Stimulated activated CD4-positive, alpha-beta T cell treated with anti-CD3 and anti-CD28 coated beads, Interleukin-1b, Interleukin-23, amount 100 ng/mL, for 1 hour (primary cell): ENCODE results near the gene SIX3.

Experiments used
- DNase-seq, 2 donors: peaks; one replicate each; pipeline ENCODE4 v3.0.0-alpha.2; 2020; ENCODE audit warnings: low read depth in 2 of 2

Gene SIX3

GRCh38 chr2:44931198-44931780 is 10.2 kb upstream of the SIX3 start:
- DNase-seq = no peak

- no peak for DNase-seq
Observed at GRCh38 chr2:44932079-44932478, 9.4 kb upstream of the SIX3 start.

DNA sequence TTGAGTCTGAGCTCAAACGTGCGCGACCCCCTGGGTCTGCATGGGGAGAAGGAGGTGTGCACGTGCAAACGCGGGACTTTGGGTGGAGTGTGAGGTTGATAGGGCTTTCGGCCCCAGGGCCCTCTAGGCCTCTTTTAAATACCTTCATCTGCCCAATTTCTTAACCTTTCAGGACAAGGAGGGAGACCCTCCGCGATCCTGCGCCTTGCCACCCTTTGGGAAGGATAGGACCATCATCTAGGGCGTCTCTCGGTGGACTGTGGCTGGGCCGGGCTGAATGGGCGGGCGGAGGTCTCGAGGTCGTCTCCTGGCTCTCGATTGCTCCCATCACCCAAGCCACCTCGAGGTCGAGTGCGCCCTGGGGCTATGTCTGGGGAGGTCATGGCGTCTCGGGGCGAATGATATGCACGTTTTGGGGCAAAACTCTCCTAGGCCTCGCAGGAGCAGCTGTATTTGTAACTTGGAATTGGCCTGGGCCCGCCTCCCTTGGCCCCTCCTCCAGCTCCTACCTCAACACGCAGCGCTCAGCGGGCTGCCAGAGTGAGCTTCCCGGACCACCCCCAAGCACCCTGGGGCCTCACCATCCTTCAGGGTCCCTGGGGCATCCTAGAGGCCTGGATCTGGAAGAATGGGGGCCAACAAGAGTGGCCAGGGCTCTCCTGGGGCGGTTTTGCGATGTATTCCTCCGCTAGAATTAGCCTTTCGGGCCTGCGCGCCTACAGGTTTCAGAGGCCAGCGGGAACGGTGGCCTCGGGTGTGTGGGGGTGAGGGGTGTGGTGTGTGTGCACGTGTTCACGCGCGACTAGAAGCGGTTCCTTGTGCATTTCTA is 8.7 kb upstream of the SIX3 start:
- DNase-seq = no peak

DNA sequence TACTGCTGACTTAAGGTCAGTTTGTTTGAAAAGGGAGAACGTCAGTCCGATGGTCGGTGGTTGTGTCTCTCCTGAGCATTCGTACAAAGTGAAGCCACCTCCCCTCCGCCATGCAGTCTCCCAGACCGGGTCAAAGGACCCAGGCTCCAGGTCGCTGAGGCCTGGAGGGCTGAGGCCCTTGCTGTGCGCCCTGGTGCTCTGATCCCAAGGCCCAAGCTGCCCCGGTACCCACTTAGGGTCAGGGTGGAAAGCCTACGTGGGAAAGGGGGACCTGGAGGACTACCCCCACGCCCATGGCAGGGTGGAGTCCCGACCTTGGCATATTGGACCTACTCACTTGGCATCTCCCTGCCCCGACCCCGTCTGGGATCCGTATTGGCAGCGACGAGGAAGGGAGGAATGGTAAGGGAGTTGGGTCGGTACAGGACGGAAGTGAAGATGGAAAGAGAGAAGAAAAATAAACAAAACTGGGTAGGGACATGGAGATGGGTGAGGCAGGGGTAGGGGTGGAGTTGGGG is 8.0 kb upstream of the SIX3 start:
- no peak for DNase-seq

DNA sequence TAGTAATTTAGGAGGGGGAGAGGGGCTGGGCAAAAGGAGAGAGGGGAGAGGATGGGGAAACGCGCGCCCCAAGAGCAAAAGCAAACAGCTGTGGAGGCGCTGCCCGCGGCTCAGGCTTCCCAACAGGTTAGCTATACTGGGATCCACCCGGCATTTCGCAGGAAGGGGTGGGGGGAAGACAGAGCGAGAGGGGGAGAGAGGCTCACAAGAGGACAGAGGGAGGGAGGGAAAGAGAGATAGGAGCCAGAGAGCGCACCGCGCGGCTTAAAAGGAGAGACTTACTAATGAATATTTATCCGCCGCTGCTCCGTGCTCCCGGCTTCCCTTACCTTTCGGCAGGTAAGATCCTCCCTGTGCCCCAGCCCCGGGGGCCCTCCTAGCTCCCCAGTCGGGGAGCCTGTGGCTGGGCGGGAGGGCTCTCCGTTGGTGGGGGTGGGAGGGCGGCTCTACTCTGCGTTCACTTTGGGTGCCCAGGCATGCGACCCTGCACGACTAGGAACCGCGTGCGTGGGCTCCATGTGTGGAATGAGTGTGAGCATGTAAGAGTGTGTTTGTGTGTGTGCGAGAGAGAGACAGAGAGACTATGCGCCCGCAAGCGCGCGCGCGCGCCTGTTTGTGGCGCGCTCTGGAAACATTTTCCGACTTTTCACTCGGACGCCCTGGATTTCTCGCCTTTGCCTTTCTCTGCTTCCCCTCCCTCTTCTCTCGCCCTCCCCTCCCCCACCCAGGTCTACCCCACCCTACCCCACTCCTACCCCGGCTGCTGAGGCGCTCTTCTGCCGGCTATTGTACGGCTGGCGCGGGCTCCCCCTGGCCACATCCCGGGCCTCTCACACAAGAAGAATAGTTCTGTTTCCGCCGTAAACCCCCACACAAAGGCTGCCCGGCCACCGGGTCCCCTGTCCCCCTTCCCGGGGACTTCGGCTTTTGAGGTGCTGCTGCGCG is 7.2 kb upstream of the SIX3 start:
- DNase-seq = no peak

DNA sequence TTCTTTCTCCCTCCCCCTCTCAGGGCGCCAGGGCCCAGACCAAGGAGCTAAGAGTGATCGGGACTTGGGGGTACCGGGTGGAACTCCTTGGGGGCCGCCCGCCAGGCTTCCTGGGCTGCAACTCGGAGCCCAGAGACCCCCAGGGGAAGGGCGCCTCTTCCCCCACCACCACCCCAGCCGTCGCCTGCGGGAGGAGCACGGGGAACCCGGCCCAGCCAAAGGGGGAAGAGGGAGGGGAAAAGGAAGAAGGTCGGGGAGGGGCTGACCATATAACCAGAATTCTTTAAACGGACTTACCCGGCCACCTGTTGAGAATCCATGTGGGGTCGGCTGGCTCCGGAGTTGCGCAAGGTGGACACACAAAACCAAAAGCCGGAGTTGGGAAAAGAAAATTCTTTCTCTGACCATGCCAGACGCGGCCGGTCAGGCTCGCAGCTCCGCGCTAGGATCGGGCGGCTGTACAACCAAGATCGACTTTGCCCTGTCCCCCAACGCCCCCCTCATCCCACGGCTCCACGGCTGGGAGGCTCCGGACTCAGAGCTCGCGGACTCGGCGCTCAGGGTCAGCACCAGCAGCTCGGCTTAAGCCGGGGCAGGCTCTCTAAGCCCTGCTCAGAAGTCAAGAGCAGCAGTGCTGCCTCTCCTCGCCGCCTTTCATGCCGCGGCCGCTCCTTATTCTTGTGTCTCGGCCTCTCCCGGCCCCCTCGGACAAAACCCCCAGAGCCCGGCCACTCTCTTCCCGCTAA is 6.3 kb upstream of the SIX3 start:
- no peak for DNase-seq

- DNase-seq = no peak
Observed at GRCh38 chr2:44935729-44936098, 5.8 kb upstream of the SIX3 start.

GRCh38 chr2:44936275-44936674 is 5.2 kb upstream of the SIX3 start:
- no peak for DNase-seq

- no peak for DNase-seq
Observed at GRCh38 chr2:44936715-44937687, 4.5 kb upstream of the SIX3 start.

GRCh38 chr2:44937688-44938240 is 3.7 kb upstream of the SIX3 start:
- DNase-seq = no peak

- DNase-seq = no peak
Observed at GRCh38 chr2:44938287-44939105, 3.0 kb upstream of the SIX3 start.

DNA sequence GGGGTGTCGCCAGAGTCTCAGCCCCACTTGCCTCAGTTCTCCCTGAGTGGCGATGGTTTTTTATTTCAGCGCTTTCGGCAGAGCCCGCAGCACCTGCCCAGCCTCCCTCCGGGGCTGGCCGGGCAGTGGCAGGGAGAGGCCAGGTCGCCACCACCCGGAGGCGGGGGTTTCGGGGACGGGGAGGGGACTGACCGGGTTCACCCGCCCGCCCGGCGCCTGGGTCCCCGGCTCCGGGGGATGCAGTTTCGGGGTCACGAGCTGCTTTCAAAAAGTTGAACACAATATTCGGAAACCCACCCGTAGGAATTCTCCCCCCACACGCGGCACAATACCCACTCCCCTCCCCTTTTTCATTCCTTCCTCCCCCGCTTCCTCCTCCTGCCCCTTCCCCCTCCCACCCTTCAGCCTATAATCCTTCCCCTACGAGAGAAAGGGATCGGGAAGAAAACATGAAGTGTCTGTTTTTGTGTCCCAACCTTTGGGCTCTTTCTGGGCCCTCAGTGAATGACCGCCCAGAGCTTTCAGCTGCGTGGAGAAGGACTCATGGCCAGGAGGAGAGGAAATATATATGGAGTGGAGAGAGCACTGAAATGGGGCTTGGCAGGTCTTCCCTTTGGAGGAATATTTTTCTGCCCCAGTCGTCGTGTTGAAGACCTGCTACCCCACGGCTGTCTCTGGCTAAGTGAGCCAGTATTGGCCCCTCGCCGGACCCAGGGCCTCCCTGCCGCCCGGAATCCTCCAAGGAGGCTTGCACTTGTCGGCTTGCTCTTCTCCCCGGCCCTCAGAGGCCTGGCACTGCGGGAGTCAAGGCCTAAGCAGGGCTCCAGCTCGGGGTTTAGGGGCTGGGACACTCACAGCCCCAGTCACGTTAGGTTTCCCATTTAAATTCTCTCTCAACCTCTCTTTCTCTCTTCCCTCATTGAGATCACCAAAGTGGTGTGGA is 2.1 kb upstream of the SIX3 start:
- no peak for DNase-seq

DNA sequence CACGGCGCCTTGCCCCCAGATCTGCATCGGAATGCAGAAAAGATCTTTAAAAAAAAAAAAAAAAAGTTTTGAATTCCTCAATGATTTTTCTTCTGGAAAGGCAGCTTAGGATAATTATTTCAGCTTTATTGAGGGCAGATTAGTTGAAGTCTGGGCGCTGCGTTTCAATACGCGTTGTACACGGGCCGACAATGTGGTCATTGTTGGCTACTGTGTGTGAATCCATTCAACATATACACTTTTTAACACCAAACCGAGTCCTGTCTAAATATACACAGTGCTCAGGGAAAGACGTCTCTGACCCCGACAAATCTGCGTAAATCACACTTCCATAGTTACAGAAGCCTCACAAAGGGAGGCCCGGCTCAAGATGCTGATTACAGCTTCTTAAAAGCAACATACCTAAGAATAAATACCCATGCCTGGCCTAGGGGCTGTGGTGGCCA is 1.4 kb upstream of the SIX3 start:
- no peak for DNase-seq

DNA sequence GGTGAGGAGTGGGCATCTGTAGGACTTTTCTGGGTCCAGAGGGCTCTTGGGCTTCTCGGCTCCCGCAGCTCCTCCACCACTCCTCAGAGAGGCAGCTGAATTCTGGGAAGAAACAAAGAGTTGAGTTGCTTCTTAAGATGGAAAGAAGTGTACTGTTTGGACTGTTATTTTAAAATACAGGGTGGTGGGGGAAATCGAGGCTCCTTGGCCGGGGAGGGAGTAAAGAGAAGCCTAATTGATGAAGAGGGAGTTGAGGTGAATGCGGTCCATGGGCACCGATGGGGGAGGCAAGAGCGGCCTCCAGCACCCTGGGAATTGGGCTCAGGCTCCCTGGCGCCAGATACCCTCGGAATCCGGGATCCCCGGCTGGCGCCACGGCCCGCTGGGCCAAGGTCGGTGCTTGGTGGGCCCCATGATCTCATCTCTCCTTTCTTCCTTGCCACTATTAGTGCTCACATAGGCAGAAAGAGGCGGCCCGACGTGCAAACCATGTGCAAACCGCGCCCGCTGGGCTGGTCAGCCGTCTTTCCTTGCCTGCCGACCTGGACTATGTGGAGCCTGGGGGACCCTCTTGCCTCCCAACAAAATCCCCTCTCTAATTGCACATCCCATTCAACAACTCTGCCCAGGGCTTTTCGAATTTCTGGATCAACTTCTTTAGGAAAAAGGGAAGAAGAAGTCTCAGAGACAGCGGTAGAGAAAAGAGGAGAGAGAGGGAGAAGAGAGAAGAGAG is 604 bp upstream of the SIX3 start:
- no peak for DNase-seq

GRCh38 chr2:44942304-44943030 is 965 bp downstream of the SIX3 start:
- no peak for DNase-seq

DNA sequence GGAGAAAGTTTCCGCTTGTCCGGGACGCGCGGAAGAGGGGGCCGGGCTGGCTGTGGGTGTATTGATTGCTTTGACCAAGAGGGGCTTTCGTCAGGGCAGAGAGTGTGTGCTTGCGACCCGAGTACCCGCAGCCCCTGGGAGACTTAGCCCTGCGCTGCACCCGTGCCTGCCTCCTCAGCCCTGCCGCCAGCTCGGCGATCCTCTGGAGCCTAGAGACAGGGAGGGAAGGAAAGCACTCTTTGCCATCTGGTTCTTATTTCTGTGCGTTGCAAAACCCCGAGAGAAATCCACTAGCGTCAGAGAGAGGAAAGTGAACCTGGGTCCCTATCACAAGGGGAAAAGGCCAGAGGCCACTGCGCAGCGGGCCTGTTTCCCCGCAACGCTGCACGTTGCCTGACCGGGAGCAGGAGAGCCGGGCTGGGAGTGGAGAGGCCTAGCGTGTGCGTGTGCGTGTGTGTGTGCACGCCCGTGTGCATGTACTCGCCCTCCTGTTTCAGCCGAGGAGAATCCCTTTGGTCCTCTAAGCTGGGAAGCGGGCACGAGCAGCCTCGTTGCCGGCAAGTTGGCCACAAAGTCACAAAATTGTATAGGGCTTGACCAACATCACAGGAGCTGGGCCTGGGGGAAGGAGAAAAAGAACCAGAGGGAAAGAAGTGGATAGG is 1.7 kb downstream of the SIX3 start:
- DNase-seq = no peak
